Mucosa of rectum (tissue), 2 donors: ENCODE data around the gene ANGPTL2.

Experiments used
- H3K27ac ChIP-seq, 2 donors: one replicate each; pipeline ENCODE4 v1.7.0; 2013; ENCODE audit warnings: inconsistent platforms in 2 of 2, low read depth in 2 of 2, low read length in 2 of 2
- H3K27me3 ChIP-seq, 2 donors: one replicate each; pipeline ENCODE4 v1.7.0; 2013; ENCODE audit warnings: low read length in 2 of 2; ENCODE audit not compliant: control insufficient read depth in 2 of 2, insufficient read depth in 2 of 2
- H3K36me3 ChIP-seq, 2 donors: one replicate each; pipeline ENCODE4 v1.7.0; 2013; ENCODE audit warnings: low read length in 2 of 2; ENCODE audit not compliant: control insufficient read depth in 2 of 2, insufficient read depth in 2 of 2
- H3K4me1 ChIP-seq, 2 donors: one replicate each; pipeline ENCODE4 v1.7.0; 2013; ENCODE audit warnings: low read length in 2 of 2, mild to moderate bottlenecking in 1 of 2; ENCODE audit not compliant: control insufficient read depth in 2 of 2, insufficient read depth in 2 of 2
- H3K4me3 ChIP-seq, 2 donors: one replicate each; pipeline ENCODE4 v1.7.0; 2013; ENCODE audit warnings: low read length in 2 of 2
- H3K9ac ChIP-seq, 2 donors: one replicate each; pipeline ENCODE4 v1.7.0; 2013; ENCODE audit warnings: low read length in 2 of 2, low read depth in 1 of 2, mild to moderate bottlenecking in 1 of 2
- H3K9me3 ChIP-seq, 2 donors: one replicate each; pipeline ENCODE4 v1.7.0; 2013; ENCODE audit warnings: low read length in 2 of 2; ENCODE audit not compliant: control insufficient read depth in 2 of 2
- donor health status: healthy.
- donor health status: Normal muscosa, but diverticular disease.

Gene ANGPTL2

DNA sequence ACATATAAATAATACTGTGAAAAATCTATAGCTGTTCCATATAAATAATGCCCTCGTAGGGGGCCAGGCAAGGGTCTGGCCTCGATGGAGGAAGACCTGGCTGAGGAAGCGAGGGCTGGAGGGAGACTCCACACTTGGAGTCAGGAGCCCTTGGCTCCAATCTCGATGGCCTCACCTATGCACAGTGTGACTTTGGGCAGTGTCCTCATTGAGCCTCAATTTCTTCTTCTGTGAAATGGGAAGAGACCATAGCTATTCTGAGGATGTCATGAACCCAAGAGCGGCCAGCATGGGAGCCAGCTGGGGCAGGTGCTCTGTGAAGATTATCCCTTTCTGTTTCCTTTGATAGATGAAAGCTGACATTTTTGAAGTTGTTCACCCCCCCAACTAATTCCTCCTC, 24.8 kb downstream of the ANGPTL2 start:
- Histone ChIP-seq H3K27me3 (no peaks in the 10 kb centered on the region), H3K9ac (no peak overlapping the region), H3K36me3 (peaks cover 3 to 13% of the 10 kb centered on the region in 2 donors), H3K4me1 (no peaks in the 10 kb centered on the region), H3K27ac (no peak overlapping the region), H3K4me3 (no peak overlapping the region), H3K9me3 (no peaks in the 10 kb centered on the region)

- Histone ChIP-seq H3K27me3 (no peaks in the 10 kb centered on the region), H3K9ac (no peak overlapping the region), H3K4me3 (no peak overlapping the region), H3K4me1 (no peaks in the 10 kb centered on the region), H3K9me3 (no peaks in the 10 kb centered on the region), H3K27ac (no peak overlapping the region), H3K36me3 (peaks cover 6 to 15% of the 10 kb centered on the region in 2 donors)
Measured at GRCh38 chr9:127096208-127096607, 26.2 kb downstream of the ANGPTL2 start.

- Histone ChIP-seq H3K4me1 (no peaks in the 10 kb centered on the region), H3K4me3 (no peak overlapping the region), H3K36me3 (peaks cover 6 to 15% of the 10 kb centered on the region in 2 donors), H3K27ac (no peak overlapping the region), H3K27me3 (no peaks in the 10 kb centered on the region), H3K9ac (no peak overlapping the region), H3K9me3 (no peaks in the 10 kb centered on the region)
Measured at GRCh38 chr9:127095411-127095810, 27.0 kb downstream of the ANGPTL2 start.

DNA sequence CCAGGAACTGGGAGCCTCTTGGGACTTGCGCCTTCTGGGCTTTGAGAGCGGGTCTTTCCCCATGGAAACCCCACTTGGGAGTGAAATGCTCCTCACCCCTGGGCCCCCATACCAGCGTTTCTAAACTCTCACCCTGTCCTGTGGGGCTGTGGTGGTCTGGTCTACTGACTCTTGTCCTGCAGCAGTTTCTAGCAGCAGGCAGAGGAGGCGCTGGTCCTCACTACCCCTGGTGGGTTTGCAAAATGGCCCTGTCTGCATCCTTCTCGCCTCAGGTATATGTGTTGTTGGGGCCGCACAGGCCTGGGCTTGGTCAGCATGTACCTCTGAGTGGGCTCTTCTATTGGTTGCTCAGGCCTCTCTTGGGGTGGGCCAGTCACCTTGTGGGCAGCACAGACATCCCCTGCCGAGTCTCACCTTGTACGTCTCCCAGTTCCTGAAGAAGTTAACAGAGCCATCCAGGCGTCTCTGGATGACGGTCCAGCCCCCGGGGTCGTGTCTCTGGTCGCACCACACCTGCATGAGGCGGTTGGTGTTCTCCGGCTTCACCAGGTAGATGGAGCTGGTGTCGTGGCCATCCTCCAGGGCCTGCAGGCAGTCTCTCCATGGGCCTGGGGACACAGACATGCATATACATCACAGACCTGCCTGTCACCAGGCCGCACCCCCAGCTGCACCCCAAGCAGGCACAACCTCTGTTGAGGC, 29.0 kb downstream of the ANGPTL2 start:
- Histone ChIP-seq H3K9ac (no peak overlapping the region), H3K4me3 (no peak overlapping the region), H3K4me1 (no peaks in the 10 kb centered on the region), H3K36me3 (peaks cover 6 to 17% of the 10 kb centered on the region in 2 donors), H3K27ac (no peak overlapping the region), H3K27me3 (no peaks in the 10 kb centered on the region), H3K9me3 (no peaks in the 10 kb centered on the region)

GRCh38 chr9:127092041-127092608, 30.3 kb downstream of the ANGPTL2 start:
- H3K27me3 ChIP-seq = no peaks in the 10 kb centered on the region
- peaks cover 4 to 18% of the 10 kb centered on the region in 2 donors for H3K36me3 ChIP-seq
- no peaks in the 10 kb centered on the region for H3K9me3 ChIP-seq
- H3K9ac ChIP-seq = no peak overlapping the region
- H3K4me3 ChIP-seq = no peak overlapping the region
- no peaks in the 10 kb centered on the region for H3K4me1 ChIP-seq
- H3K27ac ChIP-seq = no peak overlapping the region

- Histone ChIP-seq H3K9me3 (no peaks in the 10 kb centered on the region), H3K36me3 (peaks cover 7 to 18% of the 10 kb centered on the region in 2 donors), H3K27ac (no peak overlapping the region), H3K4me3 (no peak overlapping the region), H3K9ac (no peak overlapping the region), H3K27me3 (no peaks in the 10 kb centered on the region), H3K4me1 (no peaks in the 10 kb centered on the region)
Measured at GRCh38 chr9:127091526-127091925, 30.9 kb downstream of the ANGPTL2 start.

DNA sequence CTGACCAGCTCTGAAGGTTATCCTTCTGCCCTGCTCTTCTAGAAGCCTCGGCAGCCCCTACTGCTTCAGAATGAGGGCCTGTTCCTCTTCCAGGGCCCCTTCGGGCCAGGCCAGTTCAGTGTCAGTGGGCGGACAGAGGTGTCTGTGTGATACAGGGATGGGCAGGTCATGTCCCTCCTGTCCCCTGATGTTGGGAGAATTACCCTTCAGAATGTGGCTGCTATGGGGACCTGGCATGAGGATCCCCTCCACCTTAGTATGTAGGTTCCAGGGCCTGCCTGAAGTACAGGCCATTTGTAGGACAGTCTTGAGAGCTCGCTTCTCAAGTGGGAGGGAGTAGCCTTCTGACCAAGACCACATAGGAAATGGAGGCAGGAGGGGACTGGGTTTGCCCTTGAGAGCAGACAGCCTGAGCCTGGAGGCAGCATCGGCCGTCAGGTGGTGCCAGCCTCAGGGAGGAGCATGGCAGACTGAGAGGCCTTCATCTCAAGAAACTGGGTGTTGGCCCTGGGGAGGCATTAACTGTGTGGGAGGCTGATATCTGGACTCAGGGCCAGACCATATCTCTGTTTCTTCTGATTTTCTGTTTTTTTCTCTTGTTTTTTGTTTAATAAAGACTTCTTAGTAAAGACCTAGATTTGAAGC, 32.0 kb downstream of the ANGPTL2 start:
- Histone ChIP-seq H3K36me3 (peaks cover 7 to 18% of the 10 kb centered on the region in 2 donors), H3K27me3 (no peaks in the 10 kb centered on the region), H3K9me3 (no peaks in the 10 kb centered on the region), H3K27ac (no peak overlapping the region), H3K9ac (no peak overlapping the region), H3K4me3 (no peak overlapping the region), H3K4me1 (no peaks in the 10 kb centered on the region)

DNA sequence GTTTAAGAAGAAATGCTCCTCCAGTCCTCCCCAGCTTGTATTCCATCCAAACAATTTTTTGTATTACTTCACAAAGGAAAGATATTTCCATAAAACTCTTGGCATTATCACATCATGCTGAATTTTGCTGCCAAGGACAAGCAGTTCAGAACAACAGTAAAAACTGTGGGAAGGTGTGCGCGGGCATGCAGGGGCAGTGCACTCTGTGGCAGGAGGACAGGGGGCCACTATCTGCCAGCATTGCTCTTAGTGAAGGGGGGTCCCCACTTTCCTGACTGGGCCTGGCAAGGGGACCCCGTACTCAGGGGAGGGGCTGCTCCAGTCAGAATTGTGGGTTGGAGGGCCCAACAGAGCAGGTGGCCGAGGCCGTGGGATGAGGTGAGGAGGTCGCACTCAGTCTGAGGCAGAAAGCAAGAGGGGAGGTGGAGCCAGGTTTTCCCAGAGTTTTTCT, 32.8 kb downstream of the ANGPTL2 start:
- Histone ChIP-seq H3K27me3 (no peaks in the 10 kb centered on the region), H3K36me3 (peaks cover 7 to 18% of the 10 kb centered on the region in 2 donors), H3K4me1 (no peaks in the 10 kb centered on the region), H3K9ac (no peak overlapping the region), H3K4me3 (no peak overlapping the region), H3K9me3 (no peaks in the 10 kb centered on the region), H3K27ac (no peak overlapping the region)

DNA sequence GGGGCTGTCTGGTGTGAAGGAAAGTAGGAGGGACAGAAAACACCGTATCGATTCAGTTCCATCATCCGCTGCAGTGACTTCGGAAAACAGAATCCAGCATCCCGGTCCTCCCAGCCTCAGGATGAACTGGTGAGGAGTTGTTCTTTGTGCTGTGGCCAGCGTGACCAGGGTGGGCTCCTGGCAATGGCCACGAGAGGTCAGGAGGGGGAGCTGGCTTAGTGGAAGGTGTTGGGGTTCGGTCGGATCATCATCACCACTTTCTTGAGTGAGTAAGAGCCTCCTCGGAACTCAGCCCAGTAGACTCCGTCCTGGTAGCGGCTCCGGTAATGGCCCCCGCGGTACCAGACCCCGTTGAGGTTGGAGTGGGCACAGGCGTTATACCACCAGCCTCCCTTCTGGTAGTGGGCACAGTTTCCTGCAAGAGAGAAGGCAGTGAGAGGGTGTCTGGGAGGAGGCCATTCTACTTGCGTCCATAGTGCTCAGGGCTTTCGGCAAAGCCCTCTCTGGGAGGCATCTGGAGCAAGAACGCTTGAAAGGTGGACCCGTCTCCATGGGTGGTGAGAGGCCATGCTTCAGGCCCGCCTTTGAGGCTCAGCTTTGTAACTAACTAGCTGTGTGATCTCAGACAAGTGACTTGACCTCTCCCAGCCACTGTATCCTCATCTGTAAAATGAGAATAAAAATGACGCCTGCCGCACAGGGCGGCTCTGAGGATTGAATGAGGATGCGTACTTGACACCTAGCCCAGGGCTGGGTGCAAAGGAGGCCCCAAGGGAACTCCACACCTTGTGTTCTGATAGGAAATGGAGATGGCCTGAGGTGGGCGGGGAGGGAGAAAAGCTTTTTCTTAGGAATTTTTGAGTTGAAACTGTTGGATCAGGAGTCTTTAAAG, 33.5 kb downstream of the ANGPTL2 start:
- H3K4me1 ChIP-seq = no peaks in the 10 kb centered on the region
- H3K27me3 ChIP-seq = no peaks in the 10 kb centered on the region
- no peak overlapping the region for H3K9ac ChIP-seq
- H3K9me3 ChIP-seq = no peaks in the 10 kb centered on the region
- H3K27ac ChIP-seq = no peak overlapping the region
- no peak overlapping the region for H3K4me3 ChIP-seq
- peaks cover 7 to 14% of the 10 kb centered on the region in 2 donors for H3K36me3 ChIP-seq
